PC-3 (cell line): ENCODE measurements around the gene CDHR3. TPM values are rescaled to one million over a fixed set of nuclear protein-coding genes. Genes with fewer than 3 reads are reported as not detected.
A peak's percentile ranks its signal among the peaks of the same experiment; 100 is the strongest.

Source experiments
- ATAC-seq: fragments of 200-7000 bp; cut with Tn5 transposase; 2 replicates; pipeline ENCODE4 v1.9.1; 2020; ENCODE audit warnings: mild to moderate bottlenecking, moderate library complexity
- BruUV-seq: library from RNA; stranded (reverse); fragments of 400-500 nt; replicated peaks from 2 replicates; lab custom pipeline; 2021; lab: Mats Ljungman, UMichigan
- CTCF ChIA-PET: fragments of 300-600 bp; sonication (Branson Sonifier 250); formaldehyde crosslinking; loops from one replicate; lab custom pipeline; 2022; ENCODE audit warnings: antibody characterized with exemption; lab: Charles Lee
- POLR2A ChIA-PET: fragments of 300-600 bp; sonication (Branson Sonifier 250); formaldehyde crosslinking; loops from one replicate; lab custom pipeline; 2022; ENCODE audit warnings: antibody characterized with exemption; ENCODE audit not compliant: unreplicated experiment; lab: Charles Lee
- DNase-seq: peaks from one replicate; pipeline ENCODE4 v3.0.0-alpha.2; 2015
- H2AFZ ChIP-seq: fragments of 300-600 bp; sonication (generic); 2 replicates; pipeline ENCODE4 v1.6.0; 2016; ENCODE audit warnings: antibody characterized with exemption, low read length
- H3F3A ChIP-seq: fragments of 300-600 bp; sonication (generic); one replicate; pipeline ENCODE4 v1.6.0; 2017; ENCODE audit warnings: antibody characterized with exemption, low read length, control low read depth, mild to moderate bottlenecking; ENCODE audit not compliant: unreplicated experiment
- H3K27ac ChIP-seq: fragments of 300-600 bp; sonication (generic); 2 replicates; pipeline ENCODE4 v1.5.1; 2016; ENCODE audit warnings: mild to moderate bottlenecking, low read length
- H3K27me3 ChIP-seq: fragments of 300-600 bp; sonication (generic); 2 replicates; pipeline ENCODE4 v1.6.1; 2016; ENCODE audit warnings: low read length, mixed read lengths
- H3K36me3 ChIP-seq: fragments of 300-600 bp; sonication (generic); 2 replicates; pipeline ENCODE4 v1.6.1; 2016; ENCODE audit warnings: low read depth, mixed run types, low read length, mixed read lengths
- H3K4me1 ChIP-seq: fragments of 300-600 bp; sonication (generic); 2 replicates; pipeline ENCODE4 v1.5.1; 2016; ENCODE audit warnings: low read length; ENCODE audit not compliant: insufficient read depth
- H3K4me2 ChIP-seq: fragments of 300-600 bp; sonication (generic); 2 replicates; pipeline ENCODE4 v1.6.0; 2016; ENCODE audit warnings: low read length
- H3K4me3 ChIP-seq: fragments of 300-600 bp; sonication (generic); 2 replicates; pipeline ENCODE4 v1.5.1; 2016; ENCODE audit warnings: mild to moderate bottlenecking, low read length, mixed read lengths
- H3K79me2 ChIP-seq: fragments of 300-600 bp; sonication (generic); 2 replicates; pipeline ENCODE4 v1.6.1; 2017; ENCODE audit warnings: low read length, mixed read lengths
- H3K9ac ChIP-seq: fragments of 300-600 bp; sonication (generic); 2 replicates; pipeline ENCODE4 v1.6.0; 2016; ENCODE audit warnings: mild to moderate bottlenecking, low read length
- H3K9me2 ChIP-seq: fragments of 300-600 bp; sonication (generic); replicated peaks from 2 replicates; pipeline ENCODE4 v1.6.1; 2016; ENCODE audit warnings: mixed run types, low read length, mixed read lengths
- H3K9me3 ChIP-seq: fragments of 300-600 bp; sonication (generic); 2 replicates; pipeline ENCODE4 v1.6.1; 2016; ENCODE audit warnings: low read length, mixed read lengths
- H4K20me1 ChIP-seq: fragments of 300-600 bp; sonication (generic); 2 replicates; pipeline ENCODE4 v1.6.1; 2016; ENCODE audit warnings: low read length, mixed read lengths
- CTCF ChIP-seq: fragments of 300-600 bp; sonication (generic); conservative IDR thresholded peaks from 2 replicates; pipeline ENCODE4 v1.5.1; 2017; ENCODE audit warnings: antibody characterized with exemption, low read depth, mild to moderate bottlenecking, low read length
- EZH2 ChIP-seq: fragments of 300-600 bp; sonication (generic); IDR thresholded peaks from one replicate; pipeline ENCODE4 v1.6.1; 2017; ENCODE audit warnings: antibody characterized with exemption, mild to moderate bottlenecking, low read length; ENCODE audit not compliant: unreplicated experiment
- EZH2phosphoT487 ChIP-seq: fragments of 300-600 bp; sonication (generic); IDR thresholded peaks from 2 replicates; pipeline ENCODE4 v1.6.1; 2018; ENCODE audit warnings: mild to moderate bottlenecking, antibody characterized with exemption, low read length, borderline replicate concordance
- intact Hi-C: fragments of 100-400 bp; cut with micrococcal nuclease; formaldehyde crosslinking; loops from 2 replicates; pipeline ENCODE4 v1.9.0; 2023
- total RNA-seq: library from RNA; depleted of rRNA; stranded (reverse); fragments of >200 nt; gene quantifications from 2 replicates; pipeline ENCODE4 v1.2.3, GENCODE V29; 2014

Gene CDHR3
- total RNA-seq, 1 experiment from 2014 or later: 9.8 TPM

- intact Hi-C loops: no loop called here
- ATAC-seq (no peak), DNase-seq (peak; percentile 50)
- CTCF ChIA-PET: no interaction called here
- POLR2A ChIA-PET: no interaction called here
- Histone ChIP-seq H3K79me2 (no peaks in the 10 kb centered on the region), H2AFZ (no peak overlapping the region), H3K27ac (no peak overlapping the region), H3F3A (peaks cover 6% of the 10 kb centered on the region), H3K4me2 (no peak overlapping the region), H3K4me3 (no peak overlapping the region), H3K36me3 (no peaks in the 10 kb centered on the region), H4K20me1 (no peaks in the 10 kb centered on the region), H3K9me2 (no peaks in the 10 kb centered on the region), H3K27me3 (no peaks in the 10 kb centered on the region), H3K9ac (no peak overlapping the region), H3K4me1 (peaks cover 63% of the 10 kb centered on the region), H3K9me3 (no peaks in the 10 kb centered on the region)
- BruUV-seq: no TSS peak
- TF ChIP-seq EZH2 (no peak), CTCF (no peak)
These were observed 105.9 kb downstream of the CDHR3 start for GRCh38 chr7:106068986-106069385.

- no peaks in the 10 kb centered on the region for H3K27me3 ChIP-seq
- no peak for DNase-seq
- peaks cover 57% of the 10 kb centered on the region for H3K4me1 ChIP-seq
- no peaks in the 10 kb centered on the region for H3K36me3 ChIP-seq
- no peaks in the 10 kb centered on the region for H4K20me1 ChIP-seq
- no peak overlapping the region for H3K4me2 ChIP-seq
- no peak overlapping the region for H2AFZ ChIP-seq
- H3F3A ChIP-seq: peaks cover 6% of the 10 kb centered on the region
- H3K79me2 ChIP-seq: no peaks in the 10 kb centered on the region
- no peak overlapping the region for H3K27ac ChIP-seq
- ChIA-PET POLR2A (no interaction called here), CTCF (no interaction called here)
- no peak overlapping the region for H3K4me3 ChIP-seq
- no peak for ATAC-seq
- no peak for TF ChIP-seq EZH2phosphoT487
- no peak for TF ChIP-seq EZH2
- TF ChIP-seq CTCF: no peak
- BruUV-seq: no TSS peak
- H3K9ac ChIP-seq: no peak overlapping the region
- H3K9me3 ChIP-seq: no peaks in the 10 kb centered on the region
- intact Hi-C loops: no loop called here
- H3K9me2 ChIP-seq: no peaks in the 10 kb centered on the region
These were observed 106.6 kb downstream of the CDHR3 start for GRCh38 chr7:106069471-106070200.

DNA sequence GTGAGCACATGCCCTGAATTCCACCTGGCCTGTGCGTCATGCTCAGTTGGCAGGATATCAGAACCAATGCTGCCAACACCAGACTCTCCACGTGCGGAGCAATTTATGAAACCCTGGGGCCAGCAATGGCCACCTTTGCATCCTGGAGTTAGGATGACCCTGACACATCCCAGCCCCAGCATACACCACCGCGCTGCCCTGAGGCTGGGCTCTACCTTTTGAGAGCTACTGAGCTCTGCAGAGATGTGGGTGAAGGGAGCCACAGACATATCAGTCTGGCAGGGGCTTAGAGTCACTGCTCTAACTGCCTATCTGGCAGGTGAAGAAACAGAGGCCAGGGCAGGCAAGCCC lies 107.1 kb downstream of the CDHR3 start:
- POLR2A ChIA-PET: no interaction called here
- Histone ChIP-seq H3K4me1 (peaks cover 53% of the 10 kb centered on the region), H3K36me3 (no peaks in the 10 kb centered on the region), H3K27me3 (no peaks in the 10 kb centered on the region), H3K79me2 (no peaks in the 10 kb centered on the region), H3K4me3 (no peak overlapping the region), H3F3A (peaks cover 5% of the 10 kb centered on the region), H3K4me2 (no peak overlapping the region), H3K9me3 (no peaks in the 10 kb centered on the region), H4K20me1 (no peaks in the 10 kb centered on the region), H2AFZ (no peak overlapping the region), H3K27ac (no peak overlapping the region), H3K9ac (no peak overlapping the region), H3K9me2 (no peaks in the 10 kb centered on the region)
- ATAC-seq (no peak), DNase-seq (peak; percentile 61)
- CTCF ChIA-PET: no interaction called here
- TF ChIP-seq CTCF (no peak), EZH2 (no peak), EZH2phosphoT487 (no peak)
- BruUV-seq: no TSS peak
- intact Hi-C loops: no loop called here
